CD4-positive, alpha-beta T cell treated with Interleukin-12 subunit alpha and Interleukin-12 subunit beta, for 1 hour (primary cell): ENCODE results near the gene PDRG1.
A peak's percentile ranks its signal among the peaks of the same experiment; 100 is the strongest.

ENCODE experiments used
- DNase-seq: peaks from one replicate; pipeline ENCODE4 v3.0.0-alpha.2; 2020

Gene PDRG1

GRCh38 chr20:31951530-31952453 lies at the start of gene PDRG1:
TSS of gene PDRG1 (minus strand) at chr20:31952046. CDS start at chr20:31951961, 85 bp downstream.
- peak; percentile 97 for DNase-seq

GRCh38 chr20:31998246-31998645 lies 46.4 kb upstream of the PDRG1 start:
- no peak for DNase-seq

GRCh38 chr20:31996996-31997395 lies 45.1 kb upstream of the PDRG1 start:
- DNase-seq: no peak

DNA sequence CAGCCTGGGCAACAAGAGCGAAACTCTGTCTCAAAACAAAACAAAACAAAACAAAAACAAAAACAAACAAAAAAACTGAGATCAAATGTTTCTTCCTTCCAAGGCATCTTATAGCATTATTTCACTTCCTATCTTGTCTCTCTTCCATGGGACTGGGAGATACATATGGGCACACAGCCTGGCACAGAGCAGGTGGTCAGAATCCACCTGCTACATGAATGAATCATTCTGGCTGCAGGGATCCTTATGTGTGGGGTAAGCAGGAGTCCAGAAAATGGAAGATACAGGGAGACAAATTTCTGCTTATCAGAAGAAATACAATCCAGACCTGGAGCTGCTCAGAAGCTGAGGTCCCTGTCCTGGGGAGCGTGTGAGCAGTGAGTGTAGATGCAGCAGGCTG lies 40.2 kb upstream of the PDRG1 start:
- no peak for DNase-seq

GRCh38 chr20:31991339-31991705 lies 39.5 kb upstream of the PDRG1 start:
- DNase-seq: no peak

DNA sequence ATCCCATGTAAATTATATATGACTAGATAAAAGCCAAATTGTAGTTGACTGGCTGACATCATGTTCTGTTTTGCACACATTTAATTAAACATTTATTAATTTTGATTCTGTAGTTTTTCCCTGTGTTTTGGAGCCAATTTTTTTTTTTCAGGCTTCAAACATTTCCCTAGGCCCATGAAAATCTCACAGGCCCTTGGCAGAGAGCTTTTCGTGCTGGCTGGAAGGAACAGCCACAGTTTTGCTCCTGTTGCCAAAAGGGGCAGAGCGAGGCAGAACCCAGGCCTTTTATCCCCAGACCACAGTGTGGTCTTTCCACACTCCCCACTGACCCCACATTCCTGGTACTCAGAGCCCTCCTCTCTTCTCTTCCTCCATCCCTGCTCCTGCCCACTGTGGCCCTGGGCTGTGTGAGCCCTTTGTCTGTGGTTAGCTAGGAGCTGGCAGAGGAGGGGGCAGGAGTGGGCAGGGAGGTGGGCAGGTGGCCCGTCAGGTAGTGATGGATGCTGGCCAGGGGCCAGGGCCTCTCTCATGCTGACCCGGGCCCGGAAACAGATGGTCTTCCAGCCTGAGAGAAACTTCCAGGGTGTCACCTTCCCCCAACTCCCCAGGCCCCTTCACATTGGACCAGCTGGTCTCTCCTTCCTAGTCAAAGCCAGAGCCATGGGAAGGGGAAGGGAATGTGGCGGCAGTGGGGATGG lies 38.9 kb upstream of the PDRG1 start:
- no peak for DNase-seq

DNA sequence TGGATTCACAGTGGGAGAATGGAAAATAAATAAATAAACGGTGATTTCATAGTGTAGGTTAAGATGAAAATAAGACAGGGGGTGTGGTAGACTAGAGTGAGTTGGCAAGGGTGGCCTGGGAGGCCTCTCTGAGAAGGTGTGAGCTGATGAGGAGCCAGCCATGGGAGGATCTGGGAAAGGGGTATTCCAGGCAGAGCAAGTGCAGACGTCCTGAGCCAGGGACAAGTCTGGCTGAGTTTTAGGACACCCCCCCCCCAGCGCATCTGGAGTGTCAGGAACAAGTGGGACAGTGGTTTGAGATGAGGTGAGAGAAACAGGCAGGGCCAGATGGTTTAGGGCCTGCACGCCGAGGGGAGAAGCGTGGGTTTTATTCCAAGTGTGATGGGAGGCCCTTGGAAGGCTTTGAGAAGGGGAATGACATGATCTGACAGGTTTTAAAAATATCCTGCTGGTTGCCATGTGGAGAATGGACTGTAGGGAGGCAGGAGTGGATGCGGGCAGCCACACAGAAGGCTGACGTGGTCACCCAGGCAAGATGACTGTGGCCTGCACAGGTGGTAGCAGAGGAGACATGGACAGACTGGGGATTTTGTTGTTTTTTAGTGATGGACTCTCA lies 37.3 kb upstream of the PDRG1 start:
- DNase-seq: no peak

DNA sequence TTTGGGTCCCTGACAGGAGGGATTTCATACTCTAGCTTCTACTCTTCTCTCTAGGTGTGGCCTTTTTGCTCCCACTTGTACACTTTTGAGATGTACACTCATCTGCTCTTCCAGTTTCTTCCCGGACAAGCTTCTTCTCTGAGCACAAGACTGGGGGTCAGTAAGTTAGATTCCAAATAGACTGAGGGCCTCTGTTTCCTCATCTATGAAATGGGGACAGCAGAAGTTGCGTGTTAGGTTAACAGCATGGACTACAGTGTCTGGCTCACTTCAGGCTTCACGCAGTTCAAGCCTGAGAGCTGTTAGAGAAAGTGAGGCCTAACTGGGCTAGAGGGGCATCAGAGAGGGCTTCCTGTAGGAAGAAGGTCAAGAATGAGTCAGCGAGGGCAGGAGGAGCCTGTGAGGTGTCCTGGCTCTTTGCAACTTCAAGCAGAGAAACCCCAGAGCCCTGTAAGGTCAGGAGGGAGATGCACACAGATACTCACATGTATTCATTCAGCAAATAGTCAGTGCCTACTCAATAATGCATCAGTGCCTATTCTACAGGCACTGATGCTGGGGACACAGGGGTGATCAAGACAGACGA lies 36.7 kb upstream of the PDRG1 start:
- DNase-seq: no peak

DNA sequence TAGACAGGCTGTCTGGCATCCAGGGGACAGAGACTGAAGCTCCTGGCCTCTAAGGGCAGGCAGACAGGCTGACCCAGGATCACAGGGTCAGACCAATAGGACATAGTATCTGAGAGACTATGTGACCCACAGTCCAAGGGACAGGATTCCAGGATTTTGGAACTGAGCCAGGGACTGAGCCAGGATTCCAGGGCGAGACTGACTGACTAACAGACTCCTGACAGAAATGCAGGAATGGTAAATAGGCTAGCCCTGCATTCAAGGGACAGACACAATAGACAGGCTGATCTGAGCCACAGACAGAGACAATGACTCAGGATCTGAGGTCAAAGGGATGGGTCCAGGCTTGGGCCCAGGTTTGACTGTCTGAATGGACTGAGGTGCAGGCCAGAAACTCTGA lies 35.9 kb upstream of the PDRG1 start:
- DNase-seq: no peak

DNA sequence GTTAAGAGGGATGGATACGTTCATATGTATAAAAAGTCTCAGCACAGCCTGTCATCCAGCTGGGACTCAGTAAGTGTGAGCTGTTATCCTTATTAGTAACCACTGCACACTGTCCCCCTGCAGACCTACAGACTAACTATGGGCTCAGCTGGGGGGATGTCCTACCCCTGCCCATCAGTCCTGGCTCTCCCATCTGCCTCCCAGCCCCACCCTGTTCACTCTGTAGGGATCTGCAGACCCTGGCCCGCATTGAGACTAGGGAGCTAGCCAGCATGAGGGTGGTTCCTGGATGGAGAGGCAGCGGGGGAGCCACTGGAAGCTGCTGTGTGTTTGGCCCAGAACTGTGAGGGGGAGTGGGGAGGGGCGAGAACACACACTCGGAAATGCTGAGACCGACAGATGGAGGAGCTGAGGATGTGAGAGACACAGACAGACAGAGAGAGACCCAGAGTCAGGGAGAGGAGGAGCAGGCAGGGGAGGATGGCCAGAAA lies 33.2 kb upstream of the PDRG1 start:
- no peak for DNase-seq

- DNase-seq: no peak
Measured at GRCh38 chr20:31981784-31982183, 29.9 kb upstream of the PDRG1 start.

DNA sequence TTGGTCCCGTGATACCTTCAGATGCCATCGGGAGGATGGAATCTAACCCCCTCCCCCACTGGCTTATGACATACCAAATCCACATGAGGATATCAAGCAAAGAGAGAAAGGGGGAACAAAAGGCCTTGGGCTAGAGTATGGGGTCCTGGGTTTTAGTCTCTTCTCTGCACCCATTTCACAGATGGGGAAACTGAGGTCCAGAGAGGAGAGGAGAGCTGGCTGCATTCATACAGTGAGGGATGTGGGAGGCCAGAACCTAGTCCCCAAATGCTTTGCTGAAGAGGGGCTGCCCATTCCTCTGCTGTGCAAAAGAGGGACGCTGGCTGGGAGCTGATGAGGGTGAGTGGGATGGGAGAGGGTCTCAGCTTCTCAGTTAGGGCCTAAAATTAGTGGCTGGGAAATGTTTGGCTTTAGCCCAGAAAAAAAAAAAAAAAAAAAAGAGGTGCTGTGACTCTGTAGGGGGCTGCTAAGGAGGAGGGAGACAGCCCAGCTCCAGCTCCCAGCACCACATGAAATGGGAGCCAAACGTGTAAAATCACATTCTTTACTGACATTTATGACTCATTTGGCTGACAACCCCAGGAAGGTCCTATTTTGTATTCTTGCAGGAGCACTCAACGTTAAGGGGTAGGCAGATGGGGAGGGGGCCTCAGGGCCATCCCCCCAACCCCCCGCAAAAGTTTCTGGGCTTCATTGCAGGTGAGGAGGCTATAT lies 28.0 kb upstream of the PDRG1 start:
- no peak for DNase-seq

GRCh38 chr20:31977080-31977479 lies 25.2 kb upstream of the PDRG1 start:
- no peak for DNase-seq

DNA sequence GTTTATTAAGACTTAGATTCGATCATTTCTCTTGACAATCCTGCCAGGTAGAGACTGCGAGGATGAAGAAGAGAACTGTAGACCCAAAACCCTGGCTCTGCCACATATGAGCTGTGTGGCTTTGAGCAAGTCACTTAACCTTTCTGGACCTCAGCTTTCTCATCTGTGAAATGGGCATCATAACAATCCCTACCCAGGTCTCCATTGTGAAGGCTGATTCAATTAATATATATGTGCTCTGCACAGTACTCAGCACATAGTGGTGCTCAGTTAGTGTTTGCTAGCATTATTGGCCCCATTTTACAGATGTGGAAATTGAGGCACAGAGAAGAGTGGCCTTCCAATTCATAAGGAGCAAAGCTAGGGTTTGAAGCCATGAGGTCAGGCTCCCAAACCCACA lies 24.0 kb upstream of the PDRG1 start:
- DNase-seq: no peak

DNA sequence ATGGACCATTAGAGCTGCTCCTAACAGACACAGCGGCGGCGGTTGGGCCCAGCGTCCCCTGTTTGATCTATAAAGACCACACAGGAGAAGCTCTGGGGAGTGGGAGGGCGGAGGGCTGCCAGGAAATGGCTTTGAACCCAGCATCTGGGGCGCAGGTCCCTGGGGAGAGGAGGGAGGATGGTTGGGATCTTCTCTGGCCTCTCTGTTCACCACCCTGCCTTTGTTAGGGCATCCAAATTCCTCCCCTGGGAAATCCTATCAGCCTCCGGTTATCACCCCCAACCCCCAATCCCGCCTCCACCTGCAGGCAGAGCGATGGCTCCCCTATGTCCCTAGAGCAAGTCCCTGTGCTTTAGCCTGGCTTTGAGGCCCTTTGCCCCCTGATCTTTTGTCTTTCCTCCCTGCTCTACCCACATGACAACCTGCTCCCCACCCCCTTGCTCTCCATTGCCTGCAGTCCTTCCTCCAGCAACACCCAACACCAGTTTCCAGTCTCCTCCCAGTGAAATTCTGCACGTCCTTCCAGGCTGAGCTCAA lies 23.2 kb upstream of the PDRG1 start:
- DNase-seq: no peak

- DNase-seq: no peak
Measured at GRCh38 chr20:31974296-31974695, 22.4 kb upstream of the PDRG1 start.

DNA sequence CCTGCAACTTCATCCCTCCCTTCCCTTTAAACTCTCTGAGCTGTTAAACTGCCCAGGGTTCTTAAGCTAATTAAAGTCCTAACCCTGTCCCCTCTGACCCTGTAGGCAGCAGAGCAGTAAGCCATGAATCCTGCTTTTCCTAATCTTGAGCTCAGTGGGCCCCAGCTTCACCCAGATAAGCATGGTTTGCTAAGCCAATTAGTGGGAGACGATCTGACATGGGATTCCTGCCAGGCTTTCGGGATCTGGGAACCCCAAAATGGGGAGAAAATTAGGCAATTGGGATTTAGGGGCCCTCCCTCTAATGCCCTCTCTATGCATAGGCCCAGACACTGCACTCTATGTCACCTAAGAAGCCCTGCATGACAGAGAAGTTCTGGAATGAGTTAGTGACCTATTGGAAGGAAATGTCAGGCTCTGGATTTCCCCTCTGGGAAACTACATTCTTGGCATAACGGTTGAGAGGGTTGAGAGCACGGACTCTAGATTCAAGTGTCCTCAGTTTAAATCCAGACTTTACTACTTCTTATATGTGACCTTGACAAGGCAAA lies 20.7 kb upstream of the PDRG1 start:
- DNase-seq: no peak

- DNase-seq: no peak
Measured at GRCh38 chr20:31969991-31970390, 18.1 kb upstream of the PDRG1 start.

- DNase-seq: peak; percentile 81
Measured at GRCh38 chr20:31968291-31969126, 16.7 kb upstream of the PDRG1 start.

GRCh38 chr20:31967830-31968249 lies 16.0 kb upstream of the PDRG1 start, which contains the start of gene XKR7:
TSS of gene XKR7 (plus strand) at chr20:31968151. CDS start at chr20:31968176, 25 bp downstream.
- no peak for DNase-seq
